K562 (cell line): ENCODE results near the gene SOX6. TPM values are rescaled to one million over a fixed set of nuclear protein-coding genes. Genes with fewer than 3 reads are reported as not detected.

Source experiments
- ATAC-seq: fragments of 200-7000 bp; cut with Tn5 transposase; 3 replicates; pipeline ENCODE4 v1.9.1; 2020; ENCODE audit warnings: moderate library complexity
- BruUV-seq: library from RNA; stranded (reverse); fragments of 400-500 nt; replicated peaks from 2 replicates; lab custom pipeline; 2021; lab: Mats Ljungman, UMichigan
- CTCF ChIA-PET: fragments of 300-600 bp; formaldehyde crosslinking; extraction: SDS; loops from one replicate; lab custom pipeline; 2021; ENCODE audit warnings: low intra/inter-chr PET ratio; lab: Yijun Ruan, JAX
- POLR2A ChIA-PET: fragments of 300-600, 350-650 bp; sonication (Branson Sonifier 250); formaldehyde crosslinking; extraction: SDS; loops from one replicate; lab custom pipeline; 2021; ENCODE audit warnings: antibody characterized with exemption, inconsistent platforms; lab: Yijun Ruan, JAX
- DNase-seq, 4 experiments: peaks; one replicate each; pipeline versions ENCODE4 v3.0.0 to v3.0.0-alpha.2; 2011 to 2018; ENCODE audit warnings: low spot score in 3 of 4, mixed read lengths in 3 of 4; ENCODE audit errors: extremely low read depth in 1 of 4
- FAIRE-seq: peaks from 2 replicates; lab custom pipeline; 2011; peaks lifted over from hg19 to GRCh38; lab: Jason Lieb, UNC
- H2AFZ ChIP-seq: 2 replicates; pipeline ENCODE4 v1.6.0; 2011; ENCODE audit warnings: low read depth, low read length, control low read depth, inconsistent platforms
- H3K27ac ChIP-seq: fragments of 200-600 bp; 3 replicates; pipeline ENCODE4 v1.8.0; 2011; ENCODE audit warnings: low read depth, mild to moderate bottlenecking, control low read depth, inconsistent platforms, low read length, moderate library complexity, mixed read lengths; ENCODE audit errors: extremely low read depth
- H3K27me3 ChIP-seq, 2 experiments: fragments of 300-600 bp in 1 of 2; 2 replicates in 1 of 2; 3 replicates in 1 of 2; pipeline versions ENCODE4 v1.6.0 to v1.8.0; 2011; ENCODE audit warnings: inconsistent platforms in 2 of 2, low read length in 2 of 2, mild to moderate bottlenecking in 1 of 2, mixed read lengths in 1 of 2, moderate library complexity in 1 of 2; ENCODE audit not compliant: control insufficient read depth in 2 of 2, insufficient read depth in 2 of 2
- H3K36me3 ChIP-seq: fragments of 300-600 bp; 3 replicates; pipeline ENCODE4 v1.8.0; 2011; ENCODE audit warnings: mild to moderate bottlenecking, low read length, inconsistent platforms; ENCODE audit not compliant: control insufficient read depth, insufficient read depth
- H3K4me1 ChIP-seq, 2 experiments: fragments of 200-600 bp in 1 of 2; replicated peaks in 1 of 2; 2 replicates in 1 of 2; 3 replicates in 1 of 2; pipeline versions ENCODE4 v1.5.1 to v1.8.0; 2011; ENCODE audit warnings: inconsistent platforms in 2 of 2, low read length in 2 of 2, mild to moderate bottlenecking in 1 of 2, mixed read lengths in 1 of 2, moderate library complexity in 1 of 2; ENCODE audit not compliant: control insufficient read depth in 2 of 2, insufficient read depth in 2 of 2
- H3K4me2 ChIP-seq: 2 replicates; pipeline ENCODE4 v1.6.1; 2011; ENCODE audit warnings: low read length, control low read depth, inconsistent platforms, mixed read lengths; ENCODE audit not compliant: insufficient read depth
- H3K4me3 ChIP-seq: fragments of 200-600 bp; sonication (generic), shearing (Covaris generic); 2 replicates; pipeline ENCODE4 v1.5.1; 2016; ENCODE audit warnings: control low read depth, inconsistent platforms
- H3K79me2 ChIP-seq: fragments of 200-600 bp; 3 replicates; pipeline ENCODE4 v1.8.0; 2011; ENCODE audit warnings: low read length, inconsistent platforms; ENCODE audit not compliant: control insufficient read depth, insufficient read depth
- H3K9ac ChIP-seq, 2 experiments: 2 replicates each; pipeline versions ENCODE4 v1.6.0 to v1.6.1; 2011; ENCODE audit warnings: low read depth in 2 of 2, low read length in 2 of 2, control low read depth in 1 of 2, inconsistent platforms in 1 of 2, mild to moderate bottlenecking in 1 of 2, mixed read lengths in 1 of 2; ENCODE audit not compliant: insufficient read depth in 1 of 2
- H3K9me1 ChIP-seq: one replicate; pipeline ENCODE4 v1.6.0; 2011; ENCODE audit warnings: inconsistent platforms, mild to moderate bottlenecking, low read length, moderate library complexity; ENCODE audit not compliant: control insufficient read depth, insufficient read depth
- H3K9me3 ChIP-seq: replicated peaks from 2 replicates; pipeline ENCODE4 v1.5.1; 2011; ENCODE audit warnings: low read depth, low read length, inconsistent platforms; ENCODE audit not compliant: control insufficient read depth, insufficient read depth
- H4K20me1 ChIP-seq: replicated peaks from 2 replicates; pipeline ENCODE4 v1.6.1; 2011; ENCODE audit warnings: low read length, inconsistent platforms, mixed read lengths; ENCODE audit not compliant: control insufficient read depth, insufficient read depth
- CLOCK ChIP-seq: fragments of 250-450 bp; sonication (Bioruptor Pico); IDR thresholded peaks from 2 replicates; pipeline ENCODE4 v1.4.0; 2020; ENCODE audit warnings: mild to moderate bottlenecking, moderate library complexity, borderline replicate concordance
- CTBP1 ChIP-seq: fragments of 450-650 bp; IDR thresholded peaks from 2 replicates; pipeline ENCODE4 v1.6.1; 2016; ENCODE audit warnings: borderline replicate concordance
- DACH1 ChIP-seq: fragments of 450-650 bp; IDR thresholded peaks from 2 replicates; pipeline ENCODE4 v1.6.1; 2018; ENCODE audit not compliant: partially characterized antibody
- HDGF ChIP-seq: fragments of 450-650 bp; IDR thresholded peaks from 2 replicates; pipeline ENCODE4 v1.6.1; 2016
- PRPF4 ChIP-seq: fragments of 200-400 bp; formaldehyde crosslinking; IDR thresholded peaks from one replicate; pipeline ENCODE4 v1.6.1; 2017; ENCODE audit warnings: low read length, low read depth, mild to moderate bottlenecking; ENCODE audit not compliant: insufficient read depth, poor library complexity, severe bottlenecking
- REST ChIP-seq, 2 experiments: fragments of 450-650 bp; formaldehyde crosslinking in 1 of 2; IDR thresholded peaks; 2 replicates each; pipeline versions ENCODE4 v1.4.0 to v1.6.1; 2014 to 2020; ENCODE audit warnings: mild to moderate bottlenecking in 2 of 2, borderline replicate concordance in 1 of 2, low read depth in 1 of 2
- TAF15 ChIP-seq: fragments of 200-400 bp; formaldehyde crosslinking; IDR thresholded peaks from 2 replicates; pipeline ENCODE4 v1.6.1; 2017; ENCODE audit warnings: mild to moderate bottlenecking, low read depth, low read length, moderate library complexity
- ZNF655 ChIP-seq: fragments of 250-450 bp; sonication (Bioruptor Pico); IDR thresholded peaks from 2 replicates; pipeline ENCODE4 v1.5.0; 2021
- WGBS: fragments of 100-300 bp; shearing (Covaris generic); methylation state at CpG from one replicate; pipeline ENCODE4 v1.1.6; 2016; ENCODE audit warnings: low coverage, mixed read lengths; ENCODE audit not compliant: insufficient coverage; ENCODE audit errors: missing lambda C conversion rate; 5-methylcytosine and 5-hydroxymethylcytosine counted together
- in situ Hi-C: fragments of 300-500 bp; cut with MboI; formaldehyde crosslinking; loops from 4 replicates; pipeline ENCODE4 v1.15.0; 2018; ENCODE audit warnings: inconsistent platforms, mixed read lengths
- intact Hi-C: fragments of 100-400 bp; cut with micrococcal nuclease; formaldehyde crosslinking; loops from 2 replicates; pipeline ENCODE4 v1.14.2; 2022
- polyA plus RNA-seq, 8 experiments: library from polyadenylated mRNA; depleted of rRNA in 4 of 8; stranded (reverse) in 5 of 8; unstranded in 3 of 8; fragments of >200 nt; fragmentation: Nextera tagmentation in 2 of 8; fragmentation: Illumina TruSeq in 1 of 8; extraction: Ambion mirVana in 2 of 8; extraction: Trizol in 1 of 8; gene quantifications; 2 replicates each; pipeline versions ENCODE4 v1.2.1 to v1.2.3, GENCODE V29; 2011 to 2014; ENCODE audit warnings: inconsistent platforms in 1 of 8, missing spikeins in 1 of 8
- total RNA-seq, 7 experiments: library from RNA; depleted of rRNA in 6 of 7; stranded (reverse); fragments of >200 nt in 6 of 7; fragmentation: Illumina TruSeq in 2 of 7; extraction: Trizol in 2 of 7; gene quantifications; 2 replicates each; pipeline versions ENCODE4 v1.2.1 to v1.2.3, GENCODE V29; 2011 to 2021; ENCODE audit warnings: low replicate concordance in 1 of 7

The SOX6 gene
- total and polyA plus RNA-seq, 9 of the 15 experiments (the other 6 are each of a cell fraction or from before 2014, with no cell fraction given): 0.89 to 8.7 (median 5.7) TPM

- ATAC-seq: no peak
- peak overlapping the region; percentile 72; the same call in 2 of the 3 replicates for H3K27ac ChIP-seq
- CTCF ChIA-PET: no interaction called here
- TF ChIP-seq CLOCK (CRISPR knock-in tag) (no peak), CTBP1 (no peak), DACH1 (no peak), PRPF4 (no peak), HDGF (no peak), TAF15 (no peak), ZNF655 (CRISPR knock-in tag) (no peak), REST (IDR thresholded peaks at IDR 0.05; ENCODE audit: borderline replicate concordance) (no peak), REST (CRISPR knock-in tag; IDR thresholded peaks at IDR 0.05; ENCODE audit: low read depth) (no peak)
Observed at GRCh38 chr11:16299390-16299789, 57.0 kb downstream of the SOX6 start.

More at GRCh38 chr11:16299390-16299789, 57.0 kb downstream of the SOX6 start:
- Histone ChIP-seq H3K36me3 (no peaks in the 10 kb centered on the region), H3K79me2 (0 out of 3 replicates have a peak, but pooled peaks cover under 1% of the 10 kb centered on the region), H3K27me3 (no peaks in the 10 kb centered on the region), H3K4me1 (peaks cover 0 to 31% of the 10 kb centered on the region in 2 experiments; a peak in 4 of 5 replicates), H3K9me1 (no peaks in the 10 kb centered on the region), H3K9ac (peak overlapping the region in 1 of 2 experiments; percentile 55; a peak in 2 of 4 replicates), H3K4me3 (no peak overlapping the region), H2AFZ (peak overlapping the region; percentile 88), H3K4me2 (0 out of 2 replicates have a peak overlapping the region, but pooled peaks have one; percentile 9), H4K20me1 (no peaks in the 10 kb centered on the region), H3K9me3 (no peaks in the 10 kb centered on the region)
- DNase-seq (no peak), FAIRE-seq (no peak)
- in situ Hi-C loops: no loop called here
- no TSS peak for BruUV-seq
- 25% methylated on average over 4 of the region's 4 CpGs for whole genome bisulfite sequencing
- intact Hi-C loops: loop anchor here (5.0 kb wide), 1 partner anchor 308 kb away; no protein-coding TSS in a partner anchor
- POLR2A ChIA-PET: interaction anchor here (0.7 to 1.6 kb wide), 2 partner anchors 13 to 997 kb away, joined by 3 to 8 read pairs; no protein-coding TSS in a partner anchor
